Natural killer cell (primary cell): ENCODE measurements around the gene ATXN1. TPM values are rescaled to one million over a fixed set of nuclear protein-coding genes. Genes with fewer than 3 reads are reported as not detected.

ENCODE experiments used
- ATAC-seq, 3 donors: fragments of 150-1000 bp in 2 of 3; fragments of 200-7000 bp in 1 of 3; cut with Tn5 transposase; 1 replicate in 1 of 3; 2 replicates in 2 of 3; pipeline ENCODE4 v1.10.0; 2021; ENCODE audit warnings: mild to moderate bottlenecking in 2 of 3, moderate library complexity in 2 of 3
- DNase-seq, 2 donors: peaks; one replicate each; pipeline versions ENCODE4 v3.0.0 to v3.0.0-alpha.2; 2013 to 2021; ENCODE audit warnings: mixed read lengths in 1 of 2
- H3K27ac ChIP-seq: one replicate; pipeline ENCODE4 v1.5.1; 2013; ENCODE audit warnings: mild to moderate bottlenecking, low read length
- H3K27me3 ChIP-seq: one replicate; pipeline ENCODE4 v1.6.1; 2013; ENCODE audit warnings: low read length; ENCODE audit not compliant: control insufficient read depth, insufficient read depth
- H3K36me3 ChIP-seq: one replicate; pipeline ENCODE4 v1.6.1; 2013; ENCODE audit warnings: low read length; ENCODE audit not compliant: control insufficient read depth, insufficient read depth
- H3K4me1 ChIP-seq: one replicate; pipeline ENCODE4 v1.6.1; 2013; ENCODE audit warnings: low read length; ENCODE audit not compliant: control insufficient read depth, insufficient read depth
- H3K4me3 ChIP-seq: one replicate; pipeline ENCODE4 v1.5.1; 2013; ENCODE audit warnings: low read length
- H3K9me3 ChIP-seq: one replicate; pipeline ENCODE4 v1.6.1; 2013; ENCODE audit warnings: low read length; ENCODE audit not compliant: control insufficient read depth, insufficient read depth
- H3K27ac Mint-ChIP-seq, 2 donors: one replicate each; pipeline ENCODE4 v1.8.0; 2022; ENCODE audit warnings: mild to moderate bottlenecking in 2 of 2, mixed read lengths in 2 of 2, moderate library complexity in 1 of 2
- H3K27me3 Mint-ChIP-seq, 2 donors: one replicate each; pipeline ENCODE4 v1.8.0; 2022; ENCODE audit warnings: low read depth in 2 of 2, mixed read lengths in 2 of 2
- H3K36me3 Mint-ChIP-seq: one replicate; pipeline ENCODE4 v1.8.0; 2022; ENCODE audit warnings: mixed read lengths
- H3K4me1 Mint-ChIP-seq, 2 donors: one replicate each; pipeline ENCODE4 v1.8.0; 2022; ENCODE audit warnings: mixed read lengths in 2 of 2
- H3K4me3 Mint-ChIP-seq: one replicate; pipeline ENCODE4 v1.8.0; 2022; ENCODE audit warnings: mild to moderate bottlenecking, moderate library complexity, mixed read lengths
- H3K9me3 Mint-ChIP-seq, 2 donors: one replicate each; pipeline ENCODE4 v1.8.0; 2022; ENCODE audit warnings: mixed read lengths in 2 of 2
- WGBS: methylation state at CpG from one replicate; pipeline ENCODE4 v1.1.7; 2013; ENCODE audit warnings: missing lambda C conversion rate; ENCODE audit not compliant: insufficient coverage; 5-methylcytosine and 5-hydroxymethylcytosine counted together
- intact Hi-C: fragments of 100-400 bp; cut with micrococcal nuclease; formaldehyde crosslinking; loops from one replicate; pipeline ENCODE4 v1.14.2; 2022
- total RNA-seq, 4 donors: library from RNA; stranded (reverse); fragments of 120-200 nt in 1 of 4; gene quantifications; one replicate each; pipeline versions ENCODE4 v1.2.3 to v1.2.4, GENCODE V29; 2013 to 2022
- TF ChIP-seq, protein P1 (sequence below): fragments of 200-600 bp; IDR thresholded peaks from one replicate; pipeline ENCODE4 v1.8.0; 2022; ENCODE audit warnings: antibody characterized with exemption

The ATXN1 gene
- total RNA-seq, 3 donors from 2014 or later (not counting 1 experiment from before 2014, with no cell fraction given), result 90.4 to 120 (median 97.9) TPM

DNA sequence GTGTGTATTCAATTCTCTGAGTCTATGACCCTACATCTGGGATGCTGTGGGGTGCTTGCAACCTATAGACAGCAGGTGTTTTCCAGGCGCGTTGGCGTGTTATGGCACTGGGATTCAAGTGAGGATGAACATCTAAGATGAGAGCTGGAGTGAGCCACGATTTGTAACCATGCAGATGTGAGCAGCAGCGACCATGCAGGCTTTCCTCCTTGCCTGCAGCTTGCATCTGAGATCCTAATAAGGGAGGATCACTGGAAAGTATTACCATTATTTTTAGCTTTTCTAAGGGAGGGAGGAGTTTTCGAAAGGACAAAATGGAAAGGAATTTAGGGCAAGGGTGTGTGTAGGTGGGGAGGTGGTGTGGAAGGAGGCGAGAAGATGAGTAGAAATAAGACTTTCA is 216.7 kb downstream of the ATXN1 start:
- H3K36me3 Mint-ChIP-seq, result peaks cover 9% of the 10 kb centered on the region
- H3K27me3 Mint-ChIP-seq, result no peaks in the 10 kb centered on the region
- DNase-seq, result no peak
- H3K9me3 Mint-ChIP-seq, result no peaks in the 10 kb centered on the region
- H3K27ac Mint-ChIP-seq, result peak overlapping the region in 1 of 2 donors; percentile 37
- Histone ChIP-seq H3K27me3 (no peaks in the 10 kb centered on the region), H3K27ac (no peak overlapping the region), H3K4me1 (no peaks in the 10 kb centered on the region), H3K4me3 (no peak overlapping the region), H3K9me3 (no peaks in the 10 kb centered on the region), H3K36me3 (no peaks in the 10 kb centered on the region)
- intact Hi-C loops, result no loop called here
- 95% methylated on average over 6 of the region's 7 CpGs for WGBS
- TF ChIP-seq, protein P1, sequence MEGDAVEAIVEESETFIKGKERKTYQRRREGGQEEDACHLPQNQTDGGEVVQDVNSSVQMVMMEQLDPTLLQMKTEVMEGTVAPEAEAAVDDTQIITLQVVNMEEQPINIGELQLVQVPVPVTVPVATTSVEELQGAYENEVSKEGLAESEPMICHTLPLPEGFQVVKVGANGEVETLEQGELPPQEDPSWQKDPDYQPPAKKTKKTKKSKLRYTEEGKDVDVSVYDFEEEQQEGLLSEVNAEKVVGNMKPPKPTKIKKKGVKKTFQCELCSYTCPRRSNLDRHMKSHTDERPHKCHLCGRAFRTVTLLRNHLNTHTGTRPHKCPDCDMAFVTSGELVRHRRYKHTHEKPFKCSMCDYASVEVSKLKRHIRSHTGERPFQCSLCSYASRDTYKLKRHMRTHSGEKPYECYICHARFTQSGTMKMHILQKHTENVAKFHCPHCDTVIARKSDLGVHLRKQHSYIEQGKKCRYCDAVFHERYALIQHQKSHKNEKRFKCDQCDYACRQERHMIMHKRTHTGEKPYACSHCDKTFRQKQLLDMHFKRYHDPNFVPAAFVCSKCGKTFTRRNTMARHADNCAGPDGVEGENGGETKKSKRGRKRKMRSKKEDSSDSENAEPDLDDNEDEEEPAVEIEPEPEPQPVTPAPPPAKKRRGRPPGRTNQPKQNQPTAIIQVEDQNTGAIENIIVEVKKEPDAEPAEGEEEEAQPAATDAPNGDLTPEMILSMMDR, result no peak
- peaks cover 0 to 5% of the 10 kb centered on the region in 2 donors for H3K4me1 Mint-ChIP-seq
- H3K4me3 Mint-ChIP-seq, result no peak overlapping the region
- no peak for ATAC-seq

- H3K36me3 ChIP-seq, result no peaks in the 10 kb centered on the region
- no peaks in the 10 kb centered on the region for H3K27me3 Mint-ChIP-seq
- DNase-seq (no peak), ATAC-seq (no peak)
- H3K27ac ChIP-seq, result no peak overlapping the region
- no peaks in the 10 kb centered on the region for H3K27me3 ChIP-seq
- peaks cover 9% of the 10 kb centered on the region for H3K36me3 Mint-ChIP-seq
- WGBS, result 95% methylated on average over 11 of the region's 11 CpGs
- H3K4me1 Mint-ChIP-seq, result peaks cover 0 to 5% of the 10 kb centered on the region in 2 donors
- H3K4me3 ChIP-seq, result no peak overlapping the region
- intact Hi-C loops, result no loop called here
- no peaks in the 10 kb centered on the region for H3K9me3 ChIP-seq
- H3K4me1 ChIP-seq, result no peaks in the 10 kb centered on the region
- H3K9me3 Mint-ChIP-seq, result no peaks in the 10 kb centered on the region
- TF ChIP-seq, protein P1, result no peak
- H3K27ac Mint-ChIP-seq, result no peak overlapping the region
- no peak overlapping the region for H3K4me3 Mint-ChIP-seq
Measured at GRCh38 chr6:16544006-16544405, 217.3 kb downstream of the ATXN1 start.

DNA sequence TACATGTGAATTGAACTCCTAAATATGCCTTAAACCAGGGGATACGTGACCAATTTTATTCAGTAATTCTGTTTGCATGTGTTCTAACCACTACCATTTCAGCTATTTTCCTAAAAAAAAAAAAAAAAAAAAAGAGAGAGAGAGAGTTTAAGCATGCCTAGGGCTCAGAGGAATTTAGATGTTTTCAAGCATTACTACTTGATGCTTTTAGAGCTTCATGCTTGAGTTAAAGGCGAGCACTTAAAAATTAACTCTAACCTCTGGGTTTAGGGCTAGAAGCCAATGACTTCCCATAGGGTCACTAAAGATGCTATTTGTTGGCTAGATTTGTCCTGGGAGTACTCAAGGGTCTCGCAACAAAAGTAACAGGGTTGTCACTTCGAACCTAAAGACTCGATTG is 217.7 kb downstream of the ATXN1 start:
- Histone ChIP-seq H3K27me3 (no peaks in the 10 kb centered on the region), H3K9me3 (no peaks in the 10 kb centered on the region), H3K4me1 (no peaks in the 10 kb centered on the region), H3K27ac (no peak overlapping the region), H3K4me3 (no peak overlapping the region), H3K36me3 (no peaks in the 10 kb centered on the region)
- DNase-seq (no peak), ATAC-seq (no peak)
- Mint-ChIP-seq H3K27ac (no peak overlapping the region), H3K4me3 (no peak overlapping the region), H3K4me1 (peaks cover 0 to 5% of the 10 kb centered on the region in 2 donors), H3K27me3 (no peaks in the 10 kb centered on the region), H3K9me3 (no peaks in the 10 kb centered on the region), H3K36me3 (peaks cover 9% of the 10 kb centered on the region)
- TF ChIP-seq, protein P1, result no peak
- intact Hi-C loops, result no loop called here
- WGBS, result 95% methylated on average over 2 of the region's 5 CpGs

DNA sequence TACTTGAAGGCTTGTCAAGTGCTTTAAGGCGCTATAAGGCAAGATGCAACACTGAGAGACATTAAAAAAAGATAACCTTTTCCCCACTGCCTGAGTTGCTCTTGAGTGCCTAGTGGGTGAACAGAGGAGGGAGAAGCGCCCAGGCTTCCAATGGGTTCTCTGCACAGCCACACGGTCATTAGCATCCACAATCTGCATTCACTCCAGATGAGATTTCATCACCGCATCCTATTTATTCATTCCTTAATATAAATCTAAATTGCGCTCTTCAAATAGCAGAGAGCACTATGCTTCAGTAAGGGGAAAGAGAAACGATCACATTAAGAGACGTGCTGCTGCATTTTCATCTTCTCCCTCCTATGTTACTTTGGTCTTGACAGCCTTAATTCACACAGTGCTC is 219.2 kb downstream of the ATXN1 start:
- no peak overlapping the region for H3K27ac ChIP-seq
- DNase-seq, result no peak
- Mint-ChIP-seq H3K27ac (no peak overlapping the region), H3K9me3 (no peaks in the 10 kb centered on the region), H3K27me3 (no peaks in the 10 kb centered on the region), H3K4me3 (no peak overlapping the region), H3K4me1 (peaks cover 0 to 5% of the 10 kb centered on the region in 2 donors), H3K36me3 (peaks cover 9% of the 10 kb centered on the region)
- no peaks in the 10 kb centered on the region for H3K36me3 ChIP-seq
- no peaks in the 10 kb centered on the region for H3K27me3 ChIP-seq
- no peaks in the 10 kb centered on the region for H3K4me1 ChIP-seq
- WGBS, result 100% methylated on average over 6 of the region's 7 CpGs
- no peaks in the 10 kb centered on the region for H3K9me3 ChIP-seq
- intact Hi-C loops, result no loop called here
- no peak for ATAC-seq
- TF ChIP-seq, protein P1, result no peak
- no peak overlapping the region for H3K4me3 ChIP-seq
